Left lung (tissue), 10 donors: ENCODE results near the gene CORO7. TPM values are rescaled to one million over a fixed set of nuclear protein-coding genes. Genes with fewer than 3 reads are reported as not detected.

Source experiments
- ATAC-seq: fragments of 200-7000 bp; cut with Tn5 transposase; one replicate; pipeline ENCODE4 v1.9.1; 2020; ENCODE audit warnings: moderate library complexity
- DNase-seq, 4 donors: peaks; one replicate each; pipeline ENCODE4 v3.0.0-alpha.2; 2013 to 2020
- H3K27ac ChIP-seq, 2 donors: fragments of 200-600 bp; sonication (generic) in 1 of 2; one replicate each; pipeline versions ENCODE4 v1.5.0 to v1.8.0; 2020 to 2021
- H3K27me3 ChIP-seq, 2 donors: fragments of 200-600 bp; sonication (generic) in 1 of 2; one replicate each; pipeline versions ENCODE4 v1.5.0 to v1.8.0; 2020 to 2021
- H3K36me3 ChIP-seq, 2 donors: fragments of 200-600 bp; sonication (generic) in 1 of 2; one replicate each; pipeline versions ENCODE4 v1.5.0 to v1.8.0; 2020 to 2021
- H3K4me1 ChIP-seq, 2 donors: fragments of 200-600 bp; one replicate each; pipeline ENCODE4 v1.8.0; 2021
- H3K4me3 ChIP-seq, 2 donors: fragments of 200-600 bp; sonication (generic) in 1 of 2; one replicate each; pipeline versions ENCODE4 v1.5.0 to v1.8.0; 2020 to 2021; ENCODE audit warnings: mild to moderate bottlenecking in 1 of 2
- H3K9me3 ChIP-seq, 2 donors: fragments of 200-600 bp; sonication (generic) in 1 of 2; one replicate each; pipeline versions ENCODE4 v1.5.0 to v1.8.0; 2020 to 2021
- intact Hi-C, 2 donors: fragments of 100-400 bp; cut with DNase I; formaldehyde crosslinking; loops; one replicate each; pipeline versions ENCODE4 v1.11.2 to v1.14.2; 2022
- polyA plus RNA-seq, 6 donors: library from polyadenylated mRNA; unstranded; fragments of 120-200 nt; gene quantifications; one replicate each; pipeline ENCODE4 v1.2.1, GENCODE V29; 2013; ENCODE audit not compliant: insufficient read length in 6 of 6
- total RNA-seq, 2 donors: library from RNA; stranded (reverse); fragmentation: NEBNext Ultra II Directional; extraction: Animal tissue kit (Norgen Biotek cat#: 25700); gene quantifications; one replicate each; pipeline ENCODE4 v1.2.1, GENCODE V29; 2021
- TF ChIP-seq, protein P1 (sequence below), 2 donors: fragments of 200-600 bp; sonication (generic) in 1 of 2; IDR thresholded peaks; one replicate each; pipeline versions ENCODE4 v1.5.0 to v1.8.0; 2021; ENCODE audit warnings: antibody characterized with exemption in 2 of 2
- donor health status: DM: no; HTN: yes; CAD: no.
- donor health status: DM: no; HTN: no; CAD: no.

The CORO7 gene
- total and polyA plus RNA-seq, 8 donors, result 15.7 to 81.7 (median 21.6) TPM

DNA sequence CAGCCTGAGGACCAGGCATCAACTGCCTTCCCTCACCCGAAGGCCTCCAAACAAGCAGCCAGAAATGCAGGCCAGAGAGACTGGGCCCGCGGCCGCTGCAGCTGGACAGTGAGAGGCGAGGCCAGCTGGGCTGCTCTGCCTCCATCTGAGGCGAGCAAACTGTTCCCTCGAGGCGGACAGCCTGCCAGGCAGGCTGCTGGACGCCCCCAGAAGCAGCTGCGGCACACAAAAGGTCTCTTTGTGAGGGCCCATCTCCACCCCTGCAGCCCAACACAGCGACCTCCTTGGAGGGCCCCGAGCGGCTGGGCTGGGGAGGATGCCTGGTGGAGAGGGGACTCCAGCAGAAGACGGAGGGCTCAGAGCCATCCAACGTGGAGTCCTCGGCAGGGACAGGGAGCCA is 4.7 kb downstream of the CORO7 start:
- no peak overlapping the region for H3K27ac ChIP-seq
- intact Hi-C loops, result no loop called here

DNA sequence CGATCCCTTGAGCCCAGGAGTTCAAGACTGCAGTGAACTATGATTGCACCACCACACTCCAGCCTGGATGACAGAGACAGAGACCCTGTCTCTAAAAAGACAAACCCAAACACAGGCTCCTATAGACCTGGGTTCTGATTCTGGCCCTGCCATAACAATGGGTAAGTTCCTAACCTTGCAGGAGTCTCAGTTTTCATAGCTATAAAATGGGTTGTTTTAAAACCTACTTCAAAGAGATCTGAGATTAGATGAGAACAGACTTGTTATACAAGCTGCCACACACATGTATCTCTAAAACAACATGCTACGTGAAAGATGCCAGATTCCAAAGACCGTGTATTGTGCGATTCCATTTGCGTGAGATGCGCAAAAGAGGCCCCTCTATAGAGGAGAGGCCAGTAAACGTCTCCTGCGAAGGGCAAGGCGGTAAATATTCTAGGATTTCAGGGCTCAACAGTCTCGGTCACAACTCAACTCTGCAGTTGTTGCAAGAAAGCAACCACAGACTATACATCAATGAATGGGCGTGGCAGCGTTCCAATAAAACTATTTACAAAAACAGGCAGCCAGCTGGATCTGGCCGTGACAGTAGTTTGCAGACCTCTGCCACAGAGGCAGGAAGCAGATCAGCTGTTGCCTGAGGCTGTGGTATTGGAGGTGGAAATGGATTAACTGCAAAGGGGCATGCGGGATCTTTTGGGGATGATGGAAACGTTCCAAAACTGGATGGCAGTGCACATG is 5.9 kb downstream of the CORO7 start:
- H3K36me3 ChIP-seq, result peaks cover 0 to 77% of the 10 kb centered on the region in 2 donors
- no peak overlapping the region for H3K27ac ChIP-seq
- peaks cover 13 to 53% of the 10 kb centered on the region in 2 donors for H3K4me1 ChIP-seq
- no peaks in the 10 kb centered on the region for H3K27me3 ChIP-seq
- no peaks in the 10 kb centered on the region for H3K9me3 ChIP-seq
- no peak overlapping the region for H3K4me3 ChIP-seq
- peak in 2 of 4 donors; percentile 93 to 95 for DNase-seq
- peak; percentile 7 for ATAC-seq
- intact Hi-C loops, result no loop called here
- TF ChIP-seq, protein P1, sequence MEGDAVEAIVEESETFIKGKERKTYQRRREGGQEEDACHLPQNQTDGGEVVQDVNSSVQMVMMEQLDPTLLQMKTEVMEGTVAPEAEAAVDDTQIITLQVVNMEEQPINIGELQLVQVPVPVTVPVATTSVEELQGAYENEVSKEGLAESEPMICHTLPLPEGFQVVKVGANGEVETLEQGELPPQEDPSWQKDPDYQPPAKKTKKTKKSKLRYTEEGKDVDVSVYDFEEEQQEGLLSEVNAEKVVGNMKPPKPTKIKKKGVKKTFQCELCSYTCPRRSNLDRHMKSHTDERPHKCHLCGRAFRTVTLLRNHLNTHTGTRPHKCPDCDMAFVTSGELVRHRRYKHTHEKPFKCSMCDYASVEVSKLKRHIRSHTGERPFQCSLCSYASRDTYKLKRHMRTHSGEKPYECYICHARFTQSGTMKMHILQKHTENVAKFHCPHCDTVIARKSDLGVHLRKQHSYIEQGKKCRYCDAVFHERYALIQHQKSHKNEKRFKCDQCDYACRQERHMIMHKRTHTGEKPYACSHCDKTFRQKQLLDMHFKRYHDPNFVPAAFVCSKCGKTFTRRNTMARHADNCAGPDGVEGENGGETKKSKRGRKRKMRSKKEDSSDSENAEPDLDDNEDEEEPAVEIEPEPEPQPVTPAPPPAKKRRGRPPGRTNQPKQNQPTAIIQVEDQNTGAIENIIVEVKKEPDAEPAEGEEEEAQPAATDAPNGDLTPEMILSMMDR (IDR thresholded peaks at IDR 0.05), result no peak

More for the DNA sequence above, 4.7 kb downstream of the CORO7 start:
- H3K27me3 ChIP-seq, result no peaks in the 10 kb centered on the region
- H3K4me3 ChIP-seq, result no peak overlapping the region
- H3K4me1 ChIP-seq, result peaks cover 15 to 56% of the 10 kb centered on the region in 2 donors
- no peaks in the 10 kb centered on the region for H3K9me3 ChIP-seq
- peaks cover 0 to 66% of the 10 kb centered on the region in 2 donors for H3K36me3 ChIP-seq
- no peak for ATAC-seq
- TF ChIP-seq, protein P1 (IDR thresholded peaks at IDR 0.05), result no peak
- DNase-seq, result peak in 2 of 4 donors; percentile 73 to 91

DNA sequence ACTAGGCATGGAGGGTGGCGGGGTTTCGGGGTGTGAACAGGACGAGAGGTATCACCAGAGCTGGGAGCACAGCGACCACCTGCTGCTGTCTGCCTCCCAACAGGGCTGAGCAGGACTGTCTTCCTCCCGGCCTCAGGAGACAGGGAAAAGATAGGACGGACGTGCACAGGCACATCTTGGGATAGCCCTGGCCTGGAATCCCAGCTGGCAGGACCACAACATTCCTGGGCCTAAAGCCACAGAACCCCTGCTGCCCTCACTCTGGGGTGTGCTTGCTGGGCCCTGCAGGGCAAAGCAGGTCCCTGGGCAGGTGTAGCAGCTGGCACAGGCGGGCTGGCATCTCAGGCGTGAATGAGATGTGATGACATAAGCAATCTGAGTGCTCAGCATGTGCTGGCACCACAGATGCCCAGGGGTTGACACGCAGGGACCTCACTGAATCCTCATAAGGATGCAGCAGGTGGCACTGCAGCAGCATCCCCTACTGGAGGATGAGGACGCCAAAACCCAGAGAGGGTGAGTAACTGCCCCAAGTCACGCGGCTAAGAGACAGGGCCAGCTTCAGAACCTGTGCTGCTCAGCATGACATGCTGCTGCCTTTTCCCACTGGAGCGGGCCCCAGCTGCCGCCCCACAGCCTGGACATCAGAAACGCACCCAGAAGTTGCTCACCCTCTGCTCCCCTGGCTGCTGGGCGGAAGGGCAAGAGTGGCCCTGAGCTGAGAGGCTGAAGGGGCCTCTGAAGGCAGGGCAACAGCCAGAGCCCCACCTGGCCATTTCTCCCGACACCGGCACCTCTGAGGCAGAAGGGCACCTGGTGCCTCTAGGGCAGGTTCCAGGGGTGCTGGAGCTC is 7.1 kb downstream of the CORO7 start:
- DNase-seq (no peak), ATAC-seq (no peak)
- Histone ChIP-seq H3K36me3 (peaks cover 0 to 89% of the 10 kb centered on the region in 2 donors), H3K9me3 (no peaks in the 10 kb centered on the region), H3K27me3 (no peaks in the 10 kb centered on the region), H3K4me3 (no peak overlapping the region), H3K27ac (no peak overlapping the region), H3K4me1 (peaks cover 11 to 41% of the 10 kb centered on the region in 2 donors)
- intact Hi-C loops, result no loop called here
- TF ChIP-seq, protein P1 (IDR thresholded peaks at IDR 0.05), result no peak

DNA sequence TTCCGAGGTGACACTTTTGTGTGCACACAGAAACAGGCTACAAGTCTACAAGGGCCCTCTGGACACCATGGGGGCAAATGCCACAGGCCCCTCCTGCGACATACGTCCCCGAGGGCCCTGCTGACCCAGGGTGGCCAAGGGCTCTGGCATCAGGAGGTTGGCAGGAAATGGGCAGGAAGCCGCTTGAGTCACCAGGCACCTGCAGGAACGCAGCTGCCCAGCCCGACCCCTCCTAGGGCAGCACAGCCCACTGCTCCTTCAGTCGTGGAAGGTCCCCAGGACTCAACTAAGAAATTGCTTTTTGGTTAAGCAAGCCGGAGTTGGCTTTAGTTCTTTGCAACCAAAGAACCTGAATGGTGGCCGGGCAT is 8.1 kb downstream of the CORO7 start:
- no peak for DNase-seq
- no peaks in the 10 kb centered on the region for H3K27me3 ChIP-seq
- TF ChIP-seq, protein P1 (IDR thresholded peaks at IDR 0.05), result no peak
- peaks cover 11 to 34% of the 10 kb centered on the region in 2 donors for H3K4me1 ChIP-seq
- no peak overlapping the region for H3K4me3 ChIP-seq
- no peak for ATAC-seq
- H3K36me3 ChIP-seq, result peaks cover 0 to 99% of the 10 kb centered on the region in 2 donors
- intact Hi-C loops, result no loop called here
- no peak overlapping the region for H3K27ac ChIP-seq
- H3K9me3 ChIP-seq, result no peaks in the 10 kb centered on the region
